ENCODE measurements around the gene ABHD12. TPM values are rescaled to one million over a fixed set of nuclear protein-coding genes. Genes with fewer than 3 reads are reported as not detected.

The ABHD12 gene
- total RNA-seq, 2 experiments from 2014 or later: 13.4 to 17.0 TPM

DNA sequence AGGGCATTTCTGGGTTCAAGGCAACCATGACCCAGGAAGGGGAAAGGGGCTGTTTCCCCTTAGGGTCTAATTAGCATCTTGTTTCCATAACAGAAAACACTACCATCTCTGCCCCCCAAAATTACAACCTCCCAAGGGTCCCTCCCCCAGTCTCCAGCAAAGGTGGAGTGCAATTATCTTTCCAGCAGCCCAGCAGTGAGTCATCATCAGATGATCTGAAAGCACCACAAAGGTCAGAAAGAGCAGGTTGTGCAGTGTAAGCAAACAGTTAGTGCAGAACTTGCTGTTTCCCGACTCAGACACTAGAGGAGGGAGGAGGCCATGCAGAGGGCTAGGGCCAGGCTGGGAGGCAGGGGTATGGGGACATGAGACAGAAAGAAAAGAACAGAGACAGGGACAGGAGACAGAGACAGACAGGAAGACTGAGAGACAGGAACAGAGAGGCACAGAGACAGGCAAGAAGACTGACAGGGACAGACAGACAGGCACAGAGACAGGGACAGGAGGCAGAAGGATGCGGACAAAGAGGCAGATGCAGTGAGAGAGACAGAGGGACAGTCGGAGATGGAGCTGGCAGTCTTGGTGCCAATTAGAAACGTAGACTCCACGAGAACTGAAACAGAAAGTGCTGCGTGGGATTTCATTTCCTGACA lies 80.2 kb downstream of the ABHD12 start:
- H3K4me1 ChIP-seq (ENCODE audit: insufficient read depth, low read length): peaks cover 21% of the 10 kb centered on the region
- TF ChIP-seq CTCF (IDR thresholded peaks at IDR 0.05): no peak
- H3K27ac Mint-ChIP-seq: peak overlapping the region; percentile 73
- H3K4me3 Mint-ChIP-seq: peak overlapping the region; percentile 65
- ChIA-PET POLR2A (no interaction called here), CTCF (no interaction called here)
- peak overlapping the region; percentile 32 for H3K4me3 ChIP-seq (ENCODE audit: low read length)
- no peaks in the 10 kb centered on the region for H3K9me3 ChIP-seq (ENCODE audit: control insufficient read depth in 1 of 2, insufficient read depth in 1 of 2, low read length in 2 of 2)
- peaks cover 10% of the 10 kb centered on the region for H3K36me3 ChIP-seq (ENCODE audit: insufficient read depth, low read length)
- peaks cover 16% of the 10 kb centered on the region for H3K4me1 Mint-ChIP-seq (ENCODE audit: low read depth)
- peak overlapping the region in 1 of 2 donors; percentile 22 for H3K27ac ChIP-seq (ENCODE audit: low read depth in 1 of 2, low read length in 2 of 2)
- H3K36me3 Mint-ChIP-seq (ENCODE audit: low read depth): peaks cover 26% of the 10 kb centered on the region
- intact Hi-C loops (cut with DNase I, micrococcal nuclease): loop anchor here in 1 of 2 experiments (1.0 kb wide), 1 partner anchor 89 kb away; no protein-coding TSS in a partner anchor
- no peaks in the 10 kb centered on the region for H3K9me3 Mint-ChIP-seq
- no peaks in the 10 kb centered on the region for H3K27me3 Mint-ChIP-seq
- no peaks in the 10 kb centered on the region for H3K27me3 ChIP-seq (ENCODE audit: control insufficient read depth in 1 of 2, insufficient read depth in 2 of 2, low read length in 2 of 2)
- ATAC-seq (ENCODE audit: poor library complexity) (peak; percentile 85), DNase-seq (peak in 12 of 14 experiments; percentile 15 to 71 (median 42))

DNA sequence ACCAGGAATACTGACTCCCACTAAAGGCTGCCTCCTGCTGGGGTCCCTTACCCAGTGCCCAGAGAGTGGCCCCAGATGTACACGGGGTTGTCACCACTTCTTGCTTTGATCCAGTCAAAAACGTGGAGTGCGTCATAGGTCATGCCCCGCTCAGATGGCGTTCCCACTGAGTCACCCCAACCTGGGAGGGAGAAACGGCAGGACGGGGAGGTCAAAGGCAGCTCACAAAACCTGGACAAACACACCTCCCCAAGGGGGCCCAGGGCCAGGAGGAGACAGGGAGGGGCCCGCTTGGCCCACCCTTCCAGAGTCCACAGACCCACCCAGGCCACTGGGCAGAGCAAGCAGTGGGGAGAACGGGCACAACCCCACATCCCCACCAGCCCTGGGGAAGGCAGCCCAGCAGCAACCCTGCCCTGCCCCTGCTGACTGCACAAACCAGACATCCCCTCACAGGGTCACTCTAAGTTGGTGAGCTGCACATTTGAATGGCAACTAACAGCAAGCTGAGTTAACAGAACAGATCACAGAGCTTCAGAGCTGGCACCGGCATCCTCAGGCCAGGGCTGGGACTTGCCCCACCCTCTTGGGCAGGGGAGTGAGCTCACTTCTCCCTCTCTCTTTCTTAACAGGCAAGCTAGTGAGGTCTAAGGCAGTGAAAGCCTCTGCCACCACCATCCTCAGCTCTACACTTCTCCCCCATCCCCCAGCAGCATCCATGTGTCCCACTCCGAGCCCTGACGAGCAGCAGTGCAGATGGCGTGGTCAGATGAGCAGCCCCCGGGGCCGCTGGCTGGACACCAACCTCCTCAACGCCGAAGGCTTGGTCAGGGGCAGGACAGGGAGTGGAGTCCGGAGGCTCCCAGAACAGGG lies 81.0 kb downstream of the ABHD12 start:
- Histone ChIP-seq H3K4me3 (ENCODE audit: low read length) (no peak overlapping the region), H3K9me3 (ENCODE audit: control insufficient read depth in 1 of 2, insufficient read depth in 1 of 2, low read length in 2 of 2) (no peaks in the 10 kb centered on the region), H3K36me3 (ENCODE audit: insufficient read depth, low read length) (peaks cover 5% of the 10 kb centered on the region), H3K27me3 (ENCODE audit: control insufficient read depth in 1 of 2, insufficient read depth in 2 of 2, low read length in 2 of 2) (no peaks in the 10 kb centered on the region), H3K4me1 (ENCODE audit: insufficient read depth, low read length) (peaks cover 21% of the 10 kb centered on the region), H3K27ac (ENCODE audit: low read depth in 1 of 2, low read length in 2 of 2) (no peak overlapping the region)
- no peak for ATAC-seq (ENCODE audit: poor library complexity)
- H3K36me3 Mint-ChIP-seq (ENCODE audit: low read depth): peaks cover 24% of the 10 kb centered on the region
- H3K9me3 Mint-ChIP-seq: no peaks in the 10 kb centered on the region
- H3K27ac Mint-ChIP-seq: peak overlapping the region; percentile 73
- H3K4me1 Mint-ChIP-seq (ENCODE audit: low read depth): peaks cover 16% of the 10 kb centered on the region
- H3K4me3 Mint-ChIP-seq: no peak overlapping the region
- intact Hi-C loops (cut with DNase I, micrococcal nuclease): loop anchor here in 1 of 2 experiments (1.0 kb wide), 1 partner anchor 90 kb away; no protein-coding TSS in a partner anchor
- CTCF ChIA-PET: no interaction called here
- DNase-seq: peak in 2 of 14 experiments; percentile 31 to 65
- no peaks in the 10 kb centered on the region for H3K27me3 Mint-ChIP-seq
- TF ChIP-seq CTCF (IDR thresholded peaks at IDR 0.05): no peak
- POLR2A ChIA-PET: no interaction called here

- TF ChIP-seq CTCF (IDR thresholded peaks at IDR 0.05): no peak
- peaks cover 26% of the 10 kb centered on the region for H3K36me3 Mint-ChIP-seq (ENCODE audit: low read depth)
- H3K27me3 Mint-ChIP-seq: no peaks in the 10 kb centered on the region
- Histone ChIP-seq H3K9me3 (ENCODE audit: control insufficient read depth in 1 of 2, insufficient read depth in 1 of 2, low read length in 2 of 2) (no peaks in the 10 kb centered on the region), H3K27me3 (ENCODE audit: control insufficient read depth in 1 of 2, insufficient read depth in 2 of 2, low read length in 2 of 2) (no peaks in the 10 kb centered on the region), H3K4me3 (ENCODE audit: low read length) (no peak overlapping the region), H3K27ac (ENCODE audit: low read depth in 1 of 2, low read length in 2 of 2) (no peak overlapping the region), H3K4me1 (ENCODE audit: insufficient read depth, low read length) (peaks cover 21% of the 10 kb centered on the region), H3K36me3 (ENCODE audit: insufficient read depth, low read length) (peaks cover 5% of the 10 kb centered on the region)
- peak in 2 of 14 experiments; percentile 24 to 41 for DNase-seq
- ChIA-PET CTCF (no interaction called here), POLR2A (no interaction called here)
- peaks cover 16% of the 10 kb centered on the region for H3K4me1 Mint-ChIP-seq (ENCODE audit: low read depth)
- H3K9me3 Mint-ChIP-seq: no peaks in the 10 kb centered on the region
- ATAC-seq (ENCODE audit: poor library complexity): no peak
- no peak overlapping the region for H3K27ac Mint-ChIP-seq
- no peak overlapping the region for H3K4me3 Mint-ChIP-seq
- intact Hi-C loops (cut with DNase I, micrococcal nuclease): no loop called here
Measured at GRCh38 chr20:25308671-25309394, 81.8 kb downstream of the ABHD12 start.
